SK-N-SH treated with all-trans-retinoic acid at 6 μM for 48 hours (cell line): ENCODE results near the gene KCNMB1.

ENCODE experiments used
- ATAC-seq: fragments of 200-7000 bp; cut with Tn5 transposase; 3 replicates; pipeline ENCODE4 v1.9.1; 2020; ENCODE audit warnings: mild to moderate bottlenecking, moderate library complexity
- ARNTL ChIP-seq: fragments of 450-650 bp; formaldehyde crosslinking; IDR thresholded peaks from 2 replicates; pipeline ENCODE4 v1.5.0; 2020; ENCODE audit warnings: low read depth, mild to moderate bottlenecking, moderate library complexity, borderline replicate concordance
- BACH2 ChIP-seq: fragments of 250-450 bp; sonication (Bioruptor Pico); IDR thresholded peaks from 2 replicates; pipeline ENCODE4 v1.9.0; 2021; ENCODE audit warnings: mild to moderate bottlenecking, borderline replicate concordance
- CSDC2 ChIP-seq: fragments of 250-450 bp; sonication (Bioruptor Pico); IDR thresholded peaks from 2 replicates; pipeline ENCODE4 v1.5.0; 2020; ENCODE audit warnings: mild to moderate bottlenecking, moderate library complexity
- ESRRG ChIP-seq: fragments of 250-450 bp; sonication (Bioruptor Pico); IDR thresholded peaks from 2 replicates; pipeline ENCODE4 v1.6.1; 2021; ENCODE audit warnings: mild to moderate bottlenecking
- GLIS3 ChIP-seq: fragments of 250-450 bp; sonication (Bioruptor Pico); IDR thresholded peaks from 2 replicates; pipeline ENCODE4 v1.5.0; 2020; ENCODE audit warnings: mild to moderate bottlenecking, moderate library complexity
- ISL1 ChIP-seq: fragments of 250-450 bp; sonication (Bioruptor Pico); IDR thresholded peaks from 2 replicates; pipeline ENCODE4 v2.1.2; 2022; ENCODE audit warnings: mild to moderate bottlenecking, moderate library complexity
- OSR1 ChIP-seq: fragments of 250-450 bp; sonication (Bioruptor Pico); IDR thresholded peaks from 2 replicates; pipeline ENCODE4 v1.8.0; 2022; ENCODE audit warnings: moderate library complexity, mild to moderate bottlenecking, inconsistent platforms
- PPARA ChIP-seq: fragments of 250-450 bp; sonication (Bioruptor Pico); IDR thresholded peaks from 2 replicates; pipeline ENCODE4 v1.5.0; 2020; ENCODE audit warnings: mild to moderate bottlenecking, borderline replicate concordance
- RARB ChIP-seq: fragments of 250-450 bp; sonication (Bioruptor Pico); IDR thresholded peaks from 2 replicates; pipeline ENCODE4 v1.8.0; 2021; ENCODE audit warnings: mild to moderate bottlenecking, moderate library complexity
- SNAI2 ChIP-seq: fragments of 250-450 bp; sonication (Bioruptor Pico); IDR thresholded peaks from 2 replicates; pipeline ENCODE4 v1.5.0; 2020; ENCODE audit warnings: mild to moderate bottlenecking, moderate library complexity
- TCF4 ChIP-seq: fragments of 250-450 bp; sonication (Bioruptor Pico); IDR thresholded peaks from 2 replicates; pipeline ENCODE4 v1.8.0; 2021; ENCODE audit warnings: mild to moderate bottlenecking, moderate library complexity, borderline replicate concordance
- ZC3H10 ChIP-seq: fragments of 250-450 bp; sonication (Bioruptor Pico); IDR thresholded peaks from 2 replicates; pipeline ENCODE4 v1.5.1; 2021; ENCODE audit warnings: mild to moderate bottlenecking, moderate library complexity
- ZFP3 ChIP-seq: fragments of 250-450 bp; sonication (Bioruptor Pico); IDR thresholded peaks from 2 replicates; pipeline ENCODE4 v1.5.0; 2020; ENCODE audit warnings: mild to moderate bottlenecking, moderate library complexity
- ZFP30 ChIP-seq: fragments of 450-650 bp; formaldehyde crosslinking; IDR thresholded peaks from 2 replicates; pipeline ENCODE4 v1.5.0; 2022; ENCODE audit warnings: mild to moderate bottlenecking, moderate library complexity
- ZNF565 ChIP-seq: fragments of 450-650 bp; formaldehyde crosslinking; conservative IDR thresholded peaks from 2 replicates; pipeline ENCODE4 v1.5.0; 2020; ENCODE audit warnings: low read depth, mild to moderate bottlenecking, moderate library complexity
- ZNF70 ChIP-seq: fragments of 450-650 bp; formaldehyde crosslinking; IDR thresholded peaks from 2 replicates; pipeline ENCODE4 v1.5.0; 2020; ENCODE audit warnings: mild to moderate bottlenecking, moderate library complexity
- ZNF8 ChIP-seq: fragments of 450-650 bp; formaldehyde crosslinking; IDR thresholded peaks from 2 replicates; pipeline ENCODE4 v1.5.0; 2020; ENCODE audit warnings: mild to moderate bottlenecking, moderate library complexity
- TF ChIP-seq, protein P1 (sequence below): fragments of 250-450 bp; sonication (Bioruptor Pico); IDR thresholded peaks from 2 replicates; pipeline ENCODE4 v1.5.0; 2020; ENCODE audit warnings: mild to moderate bottlenecking, moderate library complexity
- TF ChIP-seq, protein P2 (sequence below): fragments of 250-450 bp; sonication (Bioruptor Pico); IDR thresholded peaks from 2 replicates; pipeline ENCODE4 v1.5.1; 2020; ENCODE audit warnings: low read depth, mild to moderate bottlenecking, moderate library complexity
- TF ChIP-seq, protein P3 (sequence below): fragments of 250-450 bp; sonication (Bioruptor Pico); IDR thresholded peaks from 2 replicates; pipeline ENCODE4 v1.8.0; 2021; ENCODE audit warnings: low read depth, mild to moderate bottlenecking, moderate library complexity, borderline replicate concordance
- TF ChIP-seq, protein P4 (sequence below): fragments of 250-450 bp; sonication (Bioruptor Pico); IDR thresholded peaks from 2 replicates; pipeline ENCODE4 v1.8.0; 2020; ENCODE audit warnings: mild to moderate bottlenecking, moderate library complexity, borderline replicate concordance
- TF ChIP-seq, protein P5 (sequence below): fragments of 250-450 bp; sonication (Bioruptor Pico); IDR thresholded peaks from 2 replicates; pipeline ENCODE4 v1.5.1; 2021; ENCODE audit warnings: mild to moderate bottlenecking, moderate library complexity

KCNMB1 gene

DNA sequence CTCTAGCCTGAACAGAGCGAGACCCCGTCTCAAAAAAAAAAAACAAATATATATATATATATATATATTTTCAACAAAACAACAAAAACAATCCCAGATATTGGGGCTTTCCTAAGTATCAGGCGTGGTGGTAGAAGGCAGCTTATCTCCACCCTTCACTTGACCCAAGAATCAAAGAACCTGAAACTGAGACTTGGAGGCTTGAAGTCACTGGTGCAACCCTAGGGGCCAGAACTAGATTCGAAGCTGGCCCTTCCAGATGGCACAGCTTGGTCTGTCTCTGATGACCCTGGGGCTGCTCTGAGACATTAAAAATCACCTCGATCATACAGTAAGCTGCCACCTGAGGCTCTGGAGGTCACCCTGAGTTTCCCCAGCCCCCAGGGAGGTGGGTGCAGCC lies 1.3 kb upstream of the KCNMB1 start:
- TF ChIP-seq PPARA (CRISPR knock-in tag), result no peak
- no peak for TF ChIP-seq TCF4 (CRISPR knock-in tag)
- no peak for TF ChIP-seq GLIS3
- TF ChIP-seq OSR1 (CRISPR knock-in tag), result no peak
- TF ChIP-seq, protein P1, sequence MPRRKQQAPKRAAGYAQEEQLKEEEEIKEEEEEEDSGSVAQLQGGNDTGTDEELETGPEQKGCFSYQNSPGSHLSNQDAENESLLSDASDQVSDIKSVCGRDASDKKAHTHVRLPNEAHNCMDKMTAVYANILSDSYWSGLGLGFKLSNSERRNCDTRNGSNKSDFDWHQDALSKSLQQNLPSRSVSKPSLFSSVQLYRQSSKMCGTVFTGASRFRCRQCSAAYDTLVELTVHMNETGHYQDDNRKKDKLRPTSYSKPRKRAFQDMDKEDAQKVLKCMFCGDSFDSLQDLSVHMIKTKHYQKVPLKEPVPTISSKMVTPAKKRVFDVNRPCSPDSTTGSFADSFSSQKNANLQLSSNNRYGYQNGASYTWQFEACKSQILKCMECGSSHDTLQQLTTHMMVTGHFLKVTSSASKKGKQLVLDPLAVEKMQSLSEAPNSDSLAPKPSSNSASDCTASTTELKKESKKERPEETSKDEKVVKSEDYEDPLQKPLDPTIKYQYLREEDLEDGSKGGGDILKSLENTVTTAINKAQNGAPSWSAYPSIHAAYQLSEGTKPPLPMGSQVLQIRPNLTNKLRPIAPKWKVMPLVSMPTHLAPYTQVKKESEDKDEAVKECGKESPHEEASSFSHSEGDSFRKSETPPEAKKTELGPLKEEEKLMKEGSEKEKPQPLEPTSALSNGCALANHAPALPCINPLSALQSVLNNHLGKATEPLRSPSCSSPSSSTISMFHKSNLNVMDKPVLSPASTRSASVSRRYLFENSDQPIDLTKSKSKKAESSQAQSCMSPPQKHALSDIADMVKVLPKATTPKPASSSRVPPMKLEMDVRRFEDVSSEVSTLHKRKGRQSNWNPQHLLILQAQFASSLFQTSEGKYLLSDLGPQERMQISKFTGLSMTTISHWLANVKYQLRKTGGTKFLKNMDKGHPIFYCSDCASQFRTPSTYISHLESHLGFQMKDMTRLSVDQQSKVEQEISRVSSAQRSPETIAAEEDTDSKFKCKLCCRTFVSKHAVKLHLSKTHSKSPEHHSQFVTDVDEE (CRISPR knock-in tag), result no peak
- TF ChIP-seq BACH2, result no peak
- no peak for TF ChIP-seq CSDC2
- ATAC-seq, result no peak

DNA sequence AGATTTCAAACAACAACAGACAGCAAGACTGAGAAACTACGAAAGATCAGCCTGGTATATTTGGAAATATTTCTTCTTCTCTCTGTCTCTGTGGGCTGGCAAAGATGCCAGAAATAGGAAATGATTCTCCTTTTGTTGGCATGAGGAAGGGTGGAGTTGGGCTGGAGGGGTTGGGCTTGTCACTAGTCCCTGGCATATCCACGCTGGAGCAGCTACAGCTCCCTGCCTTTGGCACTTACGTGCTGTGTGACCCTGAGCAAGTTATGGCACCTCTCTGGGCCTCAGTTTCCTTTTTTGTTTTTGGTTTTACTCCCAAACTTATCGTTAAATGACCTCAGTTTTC lies 354 bp upstream of the KCNMB1 start:
- TF ChIP-seq ZNF70 (CRISPR knock-in tag) (no peak), PPARA (CRISPR knock-in tag) (no peak), ISL1 (CRISPR knock-in tag) (no peak), ZFP30 (CRISPR knock-in tag) (no peak), ESRRG (CRISPR knock-in tag) (no peak), ZC3H10 (no peak), CSDC2 (no peak)
- no peak for ATAC-seq

DNA sequence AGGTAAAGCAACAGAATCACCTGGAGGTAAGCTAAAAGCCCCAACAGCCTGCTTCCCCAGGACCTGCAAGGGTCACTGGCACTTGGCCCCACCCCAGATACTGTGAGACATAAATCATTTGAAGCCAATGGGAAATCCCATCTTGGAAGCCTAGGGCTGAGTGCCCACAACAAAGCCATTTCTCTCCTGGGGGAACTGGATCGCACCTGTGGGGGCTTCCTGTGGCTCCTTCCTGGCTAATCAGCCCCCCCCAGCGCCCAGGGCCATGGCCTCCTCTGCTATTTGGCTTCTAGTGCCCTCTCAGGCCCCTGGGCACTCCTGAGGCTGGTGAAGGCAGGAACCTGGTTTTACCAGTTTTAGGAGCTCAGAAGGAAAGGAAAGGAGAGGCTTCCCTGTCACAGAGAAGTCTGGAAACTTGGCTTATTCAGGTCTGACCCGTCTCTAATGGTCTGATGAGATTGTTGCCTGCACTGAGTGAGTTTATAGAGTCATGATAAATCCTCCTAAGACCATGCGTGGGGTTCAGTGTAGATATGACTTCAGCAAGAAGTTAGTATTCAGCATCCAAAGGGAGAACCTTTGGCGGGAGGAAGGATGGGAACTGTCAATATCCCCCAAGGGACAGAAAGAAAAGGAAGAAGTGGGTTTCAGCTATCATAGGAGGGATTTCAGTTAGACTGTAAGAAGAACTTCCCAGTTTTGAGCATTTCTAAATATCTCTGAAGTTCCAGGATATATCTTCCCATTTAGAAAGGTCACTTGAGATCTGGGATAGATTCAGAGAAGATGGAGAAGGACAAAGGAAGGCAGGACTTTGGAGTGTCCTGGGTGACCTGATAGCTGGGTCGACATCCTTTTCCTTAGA lies 1.2 kb downstream of the KCNMB1 start:
- ATAC-seq, result no peak

DNA sequence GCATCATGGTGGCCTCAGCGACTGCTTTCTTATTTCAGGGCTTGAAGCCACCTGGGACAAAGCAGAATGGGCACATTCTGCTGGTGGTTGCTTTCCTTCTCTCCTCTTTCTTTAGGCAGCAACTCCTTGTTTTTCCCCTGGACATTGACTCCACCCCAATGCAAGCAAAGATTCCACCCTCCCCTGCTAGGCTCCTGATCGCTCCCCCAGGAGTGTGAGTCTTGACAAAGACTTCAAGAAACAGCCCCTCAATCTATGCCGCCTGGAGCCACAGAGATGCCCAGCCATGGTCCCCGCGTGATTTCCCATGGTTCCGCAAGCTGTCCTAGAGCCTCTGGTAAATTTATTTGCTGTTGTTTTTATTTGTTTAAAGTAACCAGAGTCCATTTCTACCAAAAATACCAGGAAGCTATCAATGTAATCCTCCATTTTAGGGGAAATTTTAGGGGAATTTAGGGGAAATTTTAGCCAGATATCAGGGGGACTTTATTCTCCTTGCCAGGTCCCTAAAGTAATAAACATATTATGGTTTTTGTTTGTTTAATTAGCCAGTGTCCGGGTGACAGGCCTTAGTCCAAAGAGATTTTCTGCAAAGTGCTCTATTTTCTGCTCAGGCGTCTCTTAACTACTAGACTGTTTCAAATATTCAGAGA lies 2.3 kb downstream of the KCNMB1 start:
- TF ChIP-seq CSDC2 (no peak), ZNF70 (CRISPR knock-in tag) (no peak), PPARA (CRISPR knock-in tag) (no peak), ZNF565 (no peak), BACH2 (no peak), ZFP3 (CRISPR knock-in tag) (no peak)
- no peak for ATAC-seq

More for the DNA sequence above, 1.2 kb downstream of the KCNMB1 start:
- no peak for TF ChIP-seq ZC3H10
- TF ChIP-seq, protein P2, sequence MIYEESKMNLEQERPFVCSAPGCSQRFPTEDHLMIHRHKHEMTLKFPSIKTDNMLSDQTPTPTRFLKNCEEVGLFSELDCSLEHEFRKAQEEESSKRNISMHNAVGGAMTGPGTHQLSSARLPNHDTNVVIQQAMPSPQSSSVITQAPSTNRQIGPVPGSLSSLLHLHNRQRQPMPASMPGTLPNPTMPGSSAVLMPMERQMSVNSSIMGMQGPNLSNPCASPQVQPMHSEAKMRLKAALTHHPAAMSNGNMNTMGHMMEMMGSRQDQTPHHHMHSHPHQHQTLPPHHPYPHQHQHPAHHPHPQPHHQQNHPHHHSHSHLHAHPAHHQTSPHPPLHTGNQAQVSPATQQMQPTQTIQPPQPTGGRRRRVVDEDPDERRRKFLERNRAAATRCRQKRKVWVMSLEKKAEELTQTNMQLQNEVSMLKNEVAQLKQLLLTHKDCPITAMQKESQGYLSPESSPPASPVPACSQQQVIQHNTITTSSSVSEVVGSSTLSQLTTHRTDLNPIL (CRISPR knock-in tag), result no peak
- TF ChIP-seq, all 23 proteins: peak for 0

DNA sequence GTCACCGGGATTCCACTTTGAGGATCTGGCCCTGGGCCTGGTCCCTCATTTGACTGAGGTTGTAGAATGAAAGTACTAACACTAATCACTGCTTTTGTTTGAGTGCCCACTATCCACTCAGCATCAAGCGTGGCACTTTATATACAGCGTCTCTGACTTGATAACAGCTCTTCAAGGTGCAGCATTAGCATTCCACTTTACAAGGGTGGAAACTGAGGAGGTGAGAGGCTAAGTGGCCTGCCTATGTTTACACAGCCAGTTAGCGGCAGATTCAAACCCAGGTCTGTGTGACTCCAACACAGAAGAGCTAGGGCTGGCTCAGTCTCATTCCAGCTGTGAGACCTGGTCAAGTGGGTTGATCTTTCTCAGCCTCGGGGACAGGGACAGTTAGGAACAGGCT lies 5.9 kb downstream of the KCNMB1 start:
- TF ChIP-seq ZC3H10 (no peak), ZFP3 (CRISPR knock-in tag) (no peak), ZNF70 (CRISPR knock-in tag) (no peak), CSDC2 (no peak), BACH2 (no peak), ISL1 (CRISPR knock-in tag) (no peak), GLIS3 (no peak), TCF4 (CRISPR knock-in tag) (no peak), ARNTL (CRISPR knock-in tag) (no peak), ZNF8 (CRISPR knock-in tag) (no peak), RARB (CRISPR knock-in tag) (no peak), PPARA (CRISPR knock-in tag) (no peak), ESRRG (CRISPR knock-in tag) (no peak), ZFP30 (CRISPR knock-in tag) (no peak), SNAI2 (no peak)
- TF ChIP-seq, protein P3, sequence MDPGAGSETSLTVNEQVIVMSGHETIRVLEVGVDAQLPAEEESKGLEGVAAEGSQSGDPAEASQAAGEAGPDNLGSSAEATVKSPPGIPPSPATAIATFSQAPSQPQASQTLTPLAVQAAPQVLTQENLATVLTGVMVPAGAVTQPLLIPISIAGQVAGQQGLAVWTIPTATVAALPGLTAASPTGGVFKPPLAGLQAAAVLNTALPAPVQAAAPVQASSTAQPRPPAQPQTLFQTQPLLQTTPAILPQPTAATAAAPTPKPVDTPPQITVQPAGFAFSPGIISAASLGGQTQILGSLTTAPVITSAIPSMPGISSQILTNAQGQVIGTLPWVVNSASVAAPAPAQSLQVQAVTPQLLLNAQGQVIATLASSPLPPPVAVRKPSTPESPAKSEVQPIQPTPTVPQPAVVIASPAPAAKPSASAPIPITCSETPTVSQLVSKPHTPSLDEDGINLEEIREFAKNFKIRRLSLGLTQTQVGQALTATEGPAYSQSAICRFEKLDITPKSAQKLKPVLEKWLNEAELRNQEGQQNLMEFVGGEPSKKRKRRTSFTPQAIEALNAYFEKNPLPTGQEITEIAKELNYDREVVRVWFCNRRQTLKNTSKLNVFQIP (CRISPR knock-in tag), result no peak
- TF ChIP-seq, protein P2 (CRISPR knock-in tag), result no peak
- TF ChIP-seq, protein P4, sequence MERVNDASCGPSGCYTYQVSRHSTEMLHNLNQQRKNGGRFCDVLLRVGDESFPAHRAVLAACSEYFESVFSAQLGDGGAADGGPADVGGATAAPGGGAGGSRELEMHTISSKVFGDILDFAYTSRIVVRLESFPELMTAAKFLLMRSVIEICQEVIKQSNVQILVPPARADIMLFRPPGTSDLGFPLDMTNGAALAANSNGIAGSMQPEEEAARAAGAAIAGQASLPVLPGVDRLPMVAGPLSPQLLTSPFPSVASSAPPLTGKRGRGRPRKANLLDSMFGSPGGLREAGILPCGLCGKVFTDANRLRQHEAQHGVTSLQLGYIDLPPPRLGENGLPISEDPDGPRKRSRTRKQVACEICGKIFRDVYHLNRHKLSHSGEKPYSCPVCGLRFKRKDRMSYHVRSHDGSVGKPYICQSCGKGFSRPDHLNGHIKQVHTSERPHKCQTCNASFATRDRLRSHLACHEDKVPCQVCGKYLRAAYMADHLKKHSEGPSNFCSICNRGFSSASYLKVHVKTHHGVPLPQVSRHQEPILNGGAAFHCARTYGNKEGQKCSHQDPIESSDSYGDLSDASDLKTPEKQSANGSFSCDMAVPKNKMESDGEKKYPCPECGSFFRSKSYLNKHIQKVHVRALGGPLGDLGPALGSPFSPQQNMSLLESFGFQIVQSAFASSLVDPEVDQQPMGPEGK (CRISPR knock-in tag), result no peak
- TF ChIP-seq, protein P5, sequence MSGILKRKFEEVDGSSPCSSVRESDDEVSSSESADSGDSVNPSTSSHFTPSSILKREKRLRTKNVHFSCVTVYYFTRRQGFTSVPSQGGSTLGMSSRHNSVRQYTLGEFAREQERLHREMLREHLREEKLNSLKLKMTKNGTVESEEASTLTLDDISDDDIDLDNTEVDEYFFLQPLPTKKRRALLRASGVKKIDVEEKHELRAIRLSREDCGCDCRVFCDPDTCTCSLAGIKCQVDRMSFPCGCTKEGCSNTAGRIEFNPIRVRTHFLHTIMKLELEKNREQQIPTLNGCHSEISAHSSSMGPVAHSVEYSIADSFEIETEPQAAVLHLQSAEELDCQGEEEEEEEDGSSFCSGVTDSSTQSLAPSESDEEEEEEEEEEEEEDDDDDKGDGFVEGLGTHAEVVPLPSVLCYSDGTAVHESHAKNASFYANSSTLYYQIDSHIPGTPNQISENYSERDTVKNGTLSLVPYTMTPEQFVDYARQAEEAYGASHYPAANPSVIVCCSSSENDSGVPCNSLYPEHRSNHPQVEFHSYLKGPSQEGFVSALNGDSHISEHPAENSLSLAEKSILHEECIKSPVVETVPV (CRISPR knock-in tag), result no peak
- no peak for ATAC-seq
